Neural crest cell (in vitro differentiated cells): ENCODE results near the gene MRPL17. TPM values are rescaled to one million over a fixed set of nuclear protein-coding genes. Genes with fewer than 3 reads are reported as not detected.
A peak's percentile ranks its signal among the peaks of the same experiment; 100 is the strongest.

Experiments used
- DNase-seq: peaks from one replicate; pipeline ENCODE4 v3.0.0; 2021; ENCODE audit warnings: low read depth, mixed read lengths, low spot score
- H3K27ac Mint-ChIP-seq: one replicate; pipeline ENCODE4 v1.8.0; 2021; ENCODE audit warnings: mild to moderate bottlenecking, mixed read lengths; ENCODE audit not compliant: unreplicated experiment
- H3K27me3 Mint-ChIP-seq: 2 replicates; pipeline ENCODE4 v1.8.0; 2021; ENCODE audit warnings: low read depth, mild to moderate bottlenecking, mixed read lengths
- H3K36me3 Mint-ChIP-seq: 2 replicates; pipeline ENCODE4 v1.8.0; 2021; ENCODE audit warnings: low read depth, mild to moderate bottlenecking, mixed read lengths
- H3K4me1 Mint-ChIP-seq: 2 replicates; pipeline ENCODE4 v1.8.0; 2021; ENCODE audit warnings: mixed read lengths
- H3K4me3 Mint-ChIP-seq: one replicate; pipeline ENCODE4 v1.8.0; 2021; ENCODE audit warnings: mild to moderate bottlenecking, mixed read lengths
- H3K9me3 Mint-ChIP-seq: 2 replicates; pipeline ENCODE4 v1.8.0; 2021; ENCODE audit warnings: mixed read lengths
- CTCF ChIP-seq: fragments of 200-600 bp; sonication (generic); conservative IDR thresholded peaks from 2 replicates; pipeline ENCODE4 v1.5.0; 2021; ENCODE audit warnings: antibody characterized with exemption, mild to moderate bottlenecking
- total RNA-seq: library from RNA; stranded (reverse); gene quantifications from 2 replicates; pipeline ENCODE4 v1.2.1, GENCODE V29; 2021

MRPL17 gene
- total RNA-seq, 1 donor from 2014 or later = 58.9 TPM

DNA sequence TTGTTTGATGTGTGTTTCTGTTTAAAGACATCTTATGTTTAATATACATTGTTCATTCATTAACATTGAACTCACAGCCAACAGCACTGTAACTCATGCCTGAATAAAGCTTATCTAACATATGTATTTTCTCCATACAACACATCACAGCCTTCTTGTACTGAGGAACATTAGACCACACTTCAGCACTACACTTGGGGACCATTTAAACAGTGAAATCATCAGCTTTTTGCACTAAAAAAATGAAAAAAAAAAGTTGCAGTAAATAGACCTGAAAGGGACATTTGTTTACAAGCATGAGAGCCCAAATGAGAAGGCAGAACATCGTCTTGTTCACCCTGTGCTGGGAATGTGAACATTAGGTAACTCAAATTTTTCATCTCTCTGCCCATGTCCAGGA is 48.6 kb downstream of the MRPL17 start:
- Mint-ChIP-seq H3K4me1 (peaks cover 4% of the 10 kb centered on the region), H3K36me3 (peaks cover 20% of the 10 kb centered on the region), H3K9me3 (no peaks in the 10 kb centered on the region), H3K27me3 (peaks cover 14% of the 10 kb centered on the region), H3K4me3 (no peak overlapping the region), H3K27ac (no peak overlapping the region)
- DNase-seq = no peak
- TF ChIP-seq CTCF = no peak

- no peak for TF ChIP-seq CTCF
- peaks cover 25% of the 10 kb centered on the region for H3K36me3 Mint-ChIP-seq
- H3K4me1 Mint-ChIP-seq = no peaks in the 10 kb centered on the region
- peaks cover 14% of the 10 kb centered on the region for H3K27me3 Mint-ChIP-seq
- no peak overlapping the region for H3K27ac Mint-ChIP-seq
- peak overlapping the region; percentile 27 for H3K4me3 Mint-ChIP-seq
- no peaks in the 10 kb centered on the region for H3K9me3 Mint-ChIP-seq
- no peak for DNase-seq
These were observed 49.4 kb downstream of the MRPL17 start for GRCh38 chr11:6633422-6634408.

- Mint-ChIP-seq H3K27me3 (peaks cover 14% of the 10 kb centered on the region), H3K27ac (no peak overlapping the region), H3K4me3 (no peak overlapping the region), H3K9me3 (no peaks in the 10 kb centered on the region), H3K36me3 (peaks cover 28% of the 10 kb centered on the region), H3K4me1 (no peaks in the 10 kb centered on the region)
- no peak for DNase-seq
- TF ChIP-seq CTCF = no peak
These were observed 50.7 kb downstream of the MRPL17 start for GRCh38 chr11:6632116-6633073.

- DNase-seq = no peak
- TF ChIP-seq CTCF = no peak
These were observed 51.7 kb downstream of the MRPL17 start for GRCh38 chr11:6631361-6631890.

DNA sequence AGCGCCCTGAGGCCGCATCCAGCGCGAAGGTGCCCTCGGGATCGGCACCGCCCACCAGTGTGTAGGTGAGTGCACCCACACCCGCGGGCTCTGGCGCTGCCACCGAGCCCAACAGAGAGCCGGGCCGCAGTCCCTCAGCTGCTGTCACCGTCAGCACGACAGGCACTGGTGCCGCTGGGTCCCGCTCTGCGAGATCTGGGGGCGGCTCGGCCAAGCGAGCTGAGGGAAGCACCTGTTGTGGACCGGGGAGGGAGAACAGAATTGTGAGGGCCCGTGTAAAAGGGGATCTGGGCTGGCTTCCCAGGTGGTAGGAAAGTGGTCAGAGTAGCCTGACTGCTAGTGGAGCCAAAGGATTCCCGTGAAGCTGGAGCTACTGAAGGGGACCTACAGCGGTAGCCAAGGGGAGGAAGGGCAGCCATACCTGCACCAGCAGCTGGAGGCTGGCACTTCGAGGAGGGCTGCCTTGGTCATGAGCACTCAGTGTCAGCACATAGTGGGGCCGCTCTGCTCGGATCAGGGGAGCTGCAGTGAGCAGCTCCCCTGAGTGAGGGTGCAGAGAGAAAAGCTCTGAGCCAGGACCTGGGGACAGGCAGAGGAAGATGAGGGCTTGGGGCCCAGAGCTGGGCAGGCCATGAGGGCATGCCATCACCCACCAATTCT is 52.4 kb downstream of the MRPL17 start:
- DNase-seq = no peak
- H3K27ac Mint-ChIP-seq = no peak overlapping the region
- H3K4me3 Mint-ChIP-seq = no peak overlapping the region
- H3K27me3 Mint-ChIP-seq = peaks cover 14% of the 10 kb centered on the region
- H3K4me1 Mint-ChIP-seq = no peaks in the 10 kb centered on the region
- TF ChIP-seq CTCF = no peak
- H3K9me3 Mint-ChIP-seq = no peaks in the 10 kb centered on the region
- peaks cover 28% of the 10 kb centered on the region for H3K36me3 Mint-ChIP-seq

More at GRCh38 chr11:6631361-6631890, 51.7 kb downstream of the MRPL17 start:
- no peaks in the 10 kb centered on the region for H3K9me3 Mint-ChIP-seq
- no peak overlapping the region for H3K27ac Mint-ChIP-seq
- H3K4me3 Mint-ChIP-seq = peak overlapping the region; percentile 41
- H3K27me3 Mint-ChIP-seq = peaks cover 14% of the 10 kb centered on the region
- peaks cover 28% of the 10 kb centered on the region for H3K36me3 Mint-ChIP-seq
- no peaks in the 10 kb centered on the region for H3K4me1 Mint-ChIP-seq
